C4-2B (cell line): ENCODE measurements around the gene KLHDC4.

Experiments used
- H3K27ac ChIP-seq: fragments of 450-650 bp; 2 replicates; pipeline ENCODE4 v1.5.1; 2017
- CTCF ChIP-seq: fragments of 450-650 bp; conservative IDR thresholded peaks from 2 replicates; pipeline ENCODE4 v1.5.1; 2017; ENCODE audit warnings: mild to moderate bottlenecking
- ZFX ChIP-seq: fragments of 450-650 bp; IDR thresholded peaks from 2 replicates; pipeline ENCODE4 v1.6.1; 2017

Gene KLHDC4

GRCh38 chr16:87687126-87687910 lies 78.5 kb downstream of the KLHDC4 start:
- H3K27ac ChIP-seq: no peak overlapping the region
- TF ChIP-seq CTCF (no peak), ZFX (no peak)

GRCh38 chr16:87686697-87687096 lies 79.1 kb downstream of the KLHDC4 start:
- H3K27ac ChIP-seq: no peak overlapping the region
- TF ChIP-seq ZFX: no peak
- no peak for TF ChIP-seq CTCF

- TF ChIP-seq CTCF (no peak), ZFX (no peak)
- no peak overlapping the region for H3K27ac ChIP-seq
These were observed 80.0 kb downstream of the KLHDC4 start for GRCh38 chr16:87685766-87686165.

GRCh38 chr16:87685405-87685755 lies 80.4 kb downstream of the KLHDC4 start:
- TF ChIP-seq CTCF: no peak
- no peak for TF ChIP-seq ZFX
- no peak overlapping the region for H3K27ac ChIP-seq

GRCh38 chr16:87684711-87685404 lies 80.9 kb downstream of the KLHDC4 start:
- TF ChIP-seq ZFX: no peak
- no peak for TF ChIP-seq CTCF
- no peak overlapping the region for H3K27ac ChIP-seq

GRCh38 chr16:87684106-87684677 lies 81.6 kb downstream of the KLHDC4 start:
- H3K27ac ChIP-seq: no peak overlapping the region
- no peak for TF ChIP-seq ZFX

- no peak for TF ChIP-seq CTCF
- no peak for TF ChIP-seq ZFX
- no peak overlapping the region for H3K27ac ChIP-seq
These were observed 82.9 kb downstream of the KLHDC4 start for GRCh38 chr16:87682852-87683399.
